K562 (cell line): ENCODE results near the gene VSTM2B. TPM values are rescaled to one million over a fixed set of nuclear protein-coding genes. Genes with fewer than 3 reads are reported as not detected.

ENCODE experiments used
- ATAC-seq: fragments of 200-7000 bp; cut with Tn5 transposase; 3 replicates; pipeline ENCODE4 v1.9.1; 2020; ENCODE audit warnings: moderate library complexity
- BruUV-seq: library from RNA; stranded (reverse); fragments of 400-500 nt; replicated peaks from 2 replicates; lab custom pipeline; 2021; lab: Mats Ljungman, UMichigan
- CTCF ChIA-PET: fragments of 300-600 bp; formaldehyde crosslinking; extraction: SDS; loops from one replicate; lab custom pipeline; 2021; ENCODE audit warnings: low intra/inter-chr PET ratio; lab: Yijun Ruan, JAX
- POLR2A ChIA-PET: fragments of 300-600, 350-650 bp; sonication (Branson Sonifier 250); formaldehyde crosslinking; extraction: SDS; loops from one replicate; lab custom pipeline; 2021; ENCODE audit warnings: antibody characterized with exemption, inconsistent platforms; lab: Yijun Ruan, JAX
- DNase-seq, 4 experiments: peaks; one replicate each; pipeline versions ENCODE4 v3.0.0 to v3.0.0-alpha.2; 2011 to 2018; ENCODE audit warnings: low spot score in 3 of 4, mixed read lengths in 3 of 4; ENCODE audit errors: extremely low read depth in 1 of 4
- FAIRE-seq: peaks from 2 replicates; lab custom pipeline; 2011; peaks lifted over from hg19 to GRCh38; lab: Jason Lieb, UNC
- H2AFZ ChIP-seq: 2 replicates; pipeline ENCODE4 v1.6.0; 2011; ENCODE audit warnings: low read depth, low read length, control low read depth, inconsistent platforms
- H3K27ac ChIP-seq: fragments of 200-600 bp; 3 replicates; pipeline ENCODE4 v1.8.0; 2011; ENCODE audit warnings: low read depth, mild to moderate bottlenecking, control low read depth, inconsistent platforms, low read length, moderate library complexity, mixed read lengths; ENCODE audit errors: extremely low read depth
- H3K27me3 ChIP-seq, 2 experiments: fragments of 300-600 bp in 1 of 2; 2 replicates in 1 of 2; 3 replicates in 1 of 2; pipeline versions ENCODE4 v1.6.0 to v1.8.0; 2011; ENCODE audit warnings: inconsistent platforms in 2 of 2, low read length in 2 of 2, mild to moderate bottlenecking in 1 of 2, mixed read lengths in 1 of 2, moderate library complexity in 1 of 2; ENCODE audit not compliant: control insufficient read depth in 2 of 2, insufficient read depth in 2 of 2
- H3K36me3 ChIP-seq: fragments of 300-600 bp; 3 replicates; pipeline ENCODE4 v1.8.0; 2011; ENCODE audit warnings: mild to moderate bottlenecking, low read length, inconsistent platforms; ENCODE audit not compliant: control insufficient read depth, insufficient read depth
- H3K4me1 ChIP-seq, 2 experiments: fragments of 200-600 bp in 1 of 2; replicated peaks in 1 of 2; 2 replicates in 1 of 2; 3 replicates in 1 of 2; pipeline versions ENCODE4 v1.5.1 to v1.8.0; 2011; ENCODE audit warnings: inconsistent platforms in 2 of 2, low read length in 2 of 2, mild to moderate bottlenecking in 1 of 2, mixed read lengths in 1 of 2, moderate library complexity in 1 of 2; ENCODE audit not compliant: control insufficient read depth in 2 of 2, insufficient read depth in 2 of 2
- H3K4me2 ChIP-seq: 2 replicates; pipeline ENCODE4 v1.6.1; 2011; ENCODE audit warnings: low read length, control low read depth, inconsistent platforms, mixed read lengths; ENCODE audit not compliant: insufficient read depth
- H3K4me3 ChIP-seq: fragments of 200-600 bp; sonication (generic), shearing (Covaris generic); 2 replicates; pipeline ENCODE4 v1.5.1; 2016; ENCODE audit warnings: control low read depth, inconsistent platforms
- H3K79me2 ChIP-seq: fragments of 200-600 bp; 3 replicates; pipeline ENCODE4 v1.8.0; 2011; ENCODE audit warnings: low read length, inconsistent platforms; ENCODE audit not compliant: control insufficient read depth, insufficient read depth
- H3K9ac ChIP-seq, 2 experiments: 2 replicates each; pipeline versions ENCODE4 v1.6.0 to v1.6.1; 2011; ENCODE audit warnings: low read depth in 2 of 2, low read length in 2 of 2, control low read depth in 1 of 2, inconsistent platforms in 1 of 2, mild to moderate bottlenecking in 1 of 2, mixed read lengths in 1 of 2; ENCODE audit not compliant: insufficient read depth in 1 of 2
- H3K9me1 ChIP-seq: one replicate; pipeline ENCODE4 v1.6.0; 2011; ENCODE audit warnings: inconsistent platforms, mild to moderate bottlenecking, low read length, moderate library complexity; ENCODE audit not compliant: control insufficient read depth, insufficient read depth
- H3K9me3 ChIP-seq: replicated peaks from 2 replicates; pipeline ENCODE4 v1.5.1; 2011; ENCODE audit warnings: low read depth, low read length, inconsistent platforms; ENCODE audit not compliant: control insufficient read depth, insufficient read depth
- H4K20me1 ChIP-seq: replicated peaks from 2 replicates; pipeline ENCODE4 v1.6.1; 2011; ENCODE audit warnings: low read length, inconsistent platforms, mixed read lengths; ENCODE audit not compliant: control insufficient read depth, insufficient read depth
- CCNT2 ChIP-seq: IDR thresholded peaks from 2 replicates; pipeline ENCODE4 v1.6.1; 2011; ENCODE audit warnings: borderline replicate concordance, low read depth, mild to moderate bottlenecking, moderate library complexity, mixed read lengths, low read length; ENCODE audit not compliant: insufficient read length; ENCODE audit errors: extremely low read depth
- CHD4 ChIP-seq: fragments of 200-600 bp; sonication (generic); IDR thresholded peaks from 3 replicates; pipeline ENCODE4 v1.6.1; 2012; ENCODE audit warnings: low read depth, mild to moderate bottlenecking, mixed read lengths, low read length, inconsistent platforms; ENCODE audit not compliant: insufficient read depth, insufficient replicate concordance, poor library complexity, severe bottlenecking
- ELF1 ChIP-seq: fragments of 200-800 bp; sonication (Bioruptor generic); IDR thresholded peaks from 2 replicates; pipeline ENCODE4 v1.6.1; 2016; ENCODE audit warnings: missing genetic modification characterization, missing compliant biosample characterization
- ETV6 ChIP-seq, 3 experiments: fragments of 150-350 bp in 1 of 3; sonication (generic) in 1 of 3; formaldehyde crosslinking in 1 of 3; IDR thresholded peaks; 2 replicates each; pipeline versions ENCODE4 v1.6.1 to v1.8.0; 2014 to 2022; ENCODE audit warnings: borderline replicate concordance in 2 of 3, low read depth in 2 of 3, antibody characterized with exemption in 1 of 3, low read length in 1 of 3, mild to moderate bottlenecking in 1 of 3, missing genetic modification reagents in 1 of 3
- GTF2A2 ChIP-seq: IDR thresholded peaks from 2 replicates; pipeline ENCODE4 v1.6.1; 2016; ENCODE audit warnings: mild to moderate bottlenecking, missing genetic modification characterization, missing compliant biosample characterization
- HEY1 ChIP-seq: fragments of 250-450 bp; sonication (Bioruptor Pico); IDR thresholded peaks from 2 replicates; pipeline ENCODE4 v1.5.0; 2020; ENCODE audit warnings: mild to moderate bottlenecking, moderate library complexity, borderline replicate concordance
- MCM3 ChIP-seq: fragments of 450-650 bp; IDR thresholded peaks from 2 replicates; pipeline ENCODE4 v1.6.1; 2016
- NONO ChIP-seq, 2 experiments: fragments of 200-400 bp in 1 of 2; fragments of 450-650 bp in 1 of 2; formaldehyde crosslinking in 1 of 2; IDR thresholded peaks; 2 replicates each; pipeline ENCODE4 v1.6.1; 2017; ENCODE audit warnings: low read depth in 2 of 2, mild to moderate bottlenecking in 2 of 2, moderate library complexity in 2 of 2, low read length in 1 of 2
- NUFIP1 ChIP-seq: fragments of 450-650 bp; IDR thresholded peaks from 2 replicates; pipeline ENCODE4 v1.6.1; 2018; ENCODE audit not compliant: partially characterized antibody
- RHOXF2B ChIP-seq: fragments of 250-450 bp; sonication (Bioruptor Pico); conservative IDR thresholded peaks from 2 replicates; pipeline ENCODE4 v1.5.1; 2021
- SMARCC2 ChIP-seq: fragments of 450-650 bp; IDR thresholded peaks from 2 replicates; pipeline ENCODE4 v1.6.1; 2017; ENCODE audit warnings: antibody characterized with exemption, moderate library complexity, mild to moderate bottlenecking, low read depth
- TFAP4 ChIP-seq: sonication (generic); formaldehyde crosslinking; IDR thresholded peaks from 2 replicates; pipeline ENCODE4 v1.8.0; 2022; ENCODE audit warnings: missing genetic modification reagents, mild to moderate bottlenecking, moderate library complexity, borderline replicate concordance
- TRIM24 ChIP-seq, 2 experiments: fragments of 450-650 bp; IDR thresholded peaks; 2 replicates each; pipeline ENCODE4 v1.6.1; 2016
- ZNF24 ChIP-seq: fragments of 450-650 bp; IDR thresholded peaks from 2 replicates; pipeline ENCODE4 v1.6.1; 2016
- ZNF639 ChIP-seq, 2 experiments: fragments of 200-800 bp in 1 of 2; sonication (Bioruptor generic) in 1 of 2; sonication (generic) in 1 of 2; formaldehyde crosslinking in 1 of 2; IDR thresholded peaks in 1 of 2; conservative IDR thresholded peaks in 1 of 2; 2 replicates each; pipeline versions ENCODE4 v1.5.0 to v1.6.1; 2016 to 2020; ENCODE audit warnings: missing compliant biosample characterization in 1 of 2, missing genetic modification characterization in 1 of 2, missing genetic modification reagents in 1 of 2
- WGBS: fragments of 100-300 bp; shearing (Covaris generic); methylation state at CpG from one replicate; pipeline ENCODE4 v1.1.6; 2016; ENCODE audit warnings: low coverage, mixed read lengths; ENCODE audit not compliant: insufficient coverage; ENCODE audit errors: missing lambda C conversion rate; 5-methylcytosine and 5-hydroxymethylcytosine counted together
- in situ Hi-C: fragments of 300-500 bp; cut with MboI; formaldehyde crosslinking; loops from 4 replicates; pipeline ENCODE4 v1.15.0; 2018; ENCODE audit warnings: inconsistent platforms, mixed read lengths
- intact Hi-C: fragments of 100-400 bp; cut with micrococcal nuclease; formaldehyde crosslinking; loops from 2 replicates; pipeline ENCODE4 v1.14.2; 2022
- polyA plus RNA-seq, 8 experiments: library from polyadenylated mRNA; depleted of rRNA in 4 of 8; stranded (reverse) in 5 of 8; unstranded in 3 of 8; fragments of >200 nt; fragmentation: Nextera tagmentation in 2 of 8; fragmentation: Illumina TruSeq in 1 of 8; extraction: Ambion mirVana in 2 of 8; extraction: Trizol in 1 of 8; gene quantifications; 2 replicates each; pipeline versions ENCODE4 v1.2.1 to v1.2.3, GENCODE V29; 2011 to 2014; ENCODE audit warnings: inconsistent platforms in 1 of 8, missing spikeins in 1 of 8
- total RNA-seq, 7 experiments: library from RNA; depleted of rRNA in 6 of 7; stranded (reverse); fragments of >200 nt in 6 of 7; fragmentation: Illumina TruSeq in 2 of 7; extraction: Trizol in 2 of 7; gene quantifications; 2 replicates each; pipeline versions ENCODE4 v1.2.1 to v1.2.3, GENCODE V29; 2011 to 2021; ENCODE audit warnings: low replicate concordance in 1 of 7
- TF ChIP-seq, protein P1 (sequence below): sonication (generic); formaldehyde crosslinking; IDR thresholded peaks from 2 replicates; pipeline ENCODE4 v1.8.1; 2023; ENCODE audit warnings: mild to moderate bottlenecking, missing genetic modification reagents

Gene VSTM2B
- total and polyA plus RNA-seq, 9 of the 15 experiments (the other 6 are each of a cell fraction or from before 2014, with no cell fraction given) = not detected

- Histone ChIP-seq H3K4me1 (no peaks in the 10 kb centered on the region), H3K4me3 (no peak overlapping the region), H3K79me2 (no peaks in the 10 kb centered on the region), H3K4me2 (no peak overlapping the region), H3K27me3 (peaks cover 8 to 33% of the 10 kb centered on the region in 2 experiments; a peak in 3 of 5 replicates), H3K9ac (no peak overlapping the region), H3K9me1 (no peaks in the 10 kb centered on the region), H4K20me1 (no peaks in the 10 kb centered on the region), H3K36me3 (no peaks in the 10 kb centered on the region), H3K27ac (no peak overlapping the region), H2AFZ (no peak overlapping the region), H3K9me3 (no peaks in the 10 kb centered on the region)
- intact Hi-C loops = no loop called here
- no TSS peak for BruUV-seq
- in situ Hi-C loops = no loop called here
- TF ChIP-seq NONO (IDR thresholded peaks at IDR 0.05; ENCODE audit: low read depth in 2 of 2, low read length in 1 of 2) = no peak
- no peak for TF ChIP-seq RHOXF2B (CRISPR knock-in tag)
- TF ChIP-seq ETV6 (IDR thresholded peaks at IDR 0.05; ENCODE audit: borderline replicate concordance in 1 of 2, low read depth in 2 of 2, low read length in 1 of 2) = no peak
- no peak for TF ChIP-seq ETV6 (CRISPR knock-in tag; IDR thresholded peaks at IDR 0.05; ENCODE audit: borderline replicate concordance)
- TF ChIP-seq ZNF24 = no peak
- no peak for TF ChIP-seq ZNF639 (CRISPR knock-in tag; conservative IDR thresholded peaks at IDR 0.05 in 1 of 2, IDR thresholded peaks at IDR 0.05 in 1 of 2)
- TF ChIP-seq, protein P1, sequence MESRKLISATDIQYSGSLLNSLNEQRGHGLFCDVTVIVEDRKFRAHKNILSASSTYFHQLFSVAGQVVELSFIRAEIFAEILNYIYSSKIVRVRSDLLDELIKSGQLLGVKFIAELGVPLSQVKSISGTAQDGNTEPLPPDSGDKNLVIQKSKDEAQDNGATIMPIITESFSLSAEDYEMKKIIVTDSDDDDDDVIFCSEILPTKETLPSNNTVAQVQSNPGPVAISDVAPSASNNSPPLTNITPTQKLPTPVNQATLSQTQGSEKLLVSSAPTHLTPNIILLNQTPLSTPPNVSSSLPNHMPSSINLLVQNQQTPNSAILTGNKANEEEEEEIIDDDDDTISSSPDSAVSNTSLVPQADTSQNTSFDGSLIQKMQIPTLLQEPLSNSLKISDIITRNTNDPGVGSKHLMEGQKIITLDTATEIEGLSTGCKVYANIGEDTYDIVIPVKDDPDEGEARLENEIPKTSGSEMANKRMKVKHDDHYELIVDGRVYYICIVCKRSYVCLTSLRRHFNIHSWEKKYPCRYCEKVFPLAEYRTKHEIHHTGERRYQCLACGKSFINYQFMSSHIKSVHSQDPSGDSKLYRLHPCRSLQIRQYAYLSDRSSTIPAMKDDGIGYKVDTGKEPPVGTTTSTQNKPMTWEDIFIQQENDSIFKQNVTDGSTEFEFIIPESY = no peak
- no peak for TF ChIP-seq SMARCC2
- no peak for TF ChIP-seq MCM3
- no peak for TF ChIP-seq CHD4
- no peak for TF ChIP-seq GTF2A2 (tag)
- TF ChIP-seq CCNT2 = no peak
- TF ChIP-seq ELF1 = no peak
- TF ChIP-seq NUFIP1 = no peak
- TF ChIP-seq TRIM24 (IDR thresholded peaks at IDR 0.05) = no peak
- no peak for TF ChIP-seq TFAP4
- no peak for TF ChIP-seq HEY1 (CRISPR knock-in tag)
- POLR2A ChIA-PET = no interaction called here
- CTCF ChIA-PET = no interaction called here
- ATAC-seq = no peak
- 3% methylated on average over 12 of the region's 12 CpGs for WGBS
- DNase-seq = no peak
- no peak for FAIRE-seq
Measured at GRCh38 chr19:29538146-29538545, 12.4 kb downstream of the VSTM2B start.
